Measurements from ENCODE around the gene SEPTIN11. TPM values are rescaled to one million over a fixed set of nuclear protein-coding genes. Genes with fewer than 3 reads are reported as not detected.

The SEPTIN11 gene
- total and polyA plus RNA-seq, 2 donors (not counting 1 experiment from before 2014, with no cell fraction given): 688 to 1,286 TPM

DNA sequence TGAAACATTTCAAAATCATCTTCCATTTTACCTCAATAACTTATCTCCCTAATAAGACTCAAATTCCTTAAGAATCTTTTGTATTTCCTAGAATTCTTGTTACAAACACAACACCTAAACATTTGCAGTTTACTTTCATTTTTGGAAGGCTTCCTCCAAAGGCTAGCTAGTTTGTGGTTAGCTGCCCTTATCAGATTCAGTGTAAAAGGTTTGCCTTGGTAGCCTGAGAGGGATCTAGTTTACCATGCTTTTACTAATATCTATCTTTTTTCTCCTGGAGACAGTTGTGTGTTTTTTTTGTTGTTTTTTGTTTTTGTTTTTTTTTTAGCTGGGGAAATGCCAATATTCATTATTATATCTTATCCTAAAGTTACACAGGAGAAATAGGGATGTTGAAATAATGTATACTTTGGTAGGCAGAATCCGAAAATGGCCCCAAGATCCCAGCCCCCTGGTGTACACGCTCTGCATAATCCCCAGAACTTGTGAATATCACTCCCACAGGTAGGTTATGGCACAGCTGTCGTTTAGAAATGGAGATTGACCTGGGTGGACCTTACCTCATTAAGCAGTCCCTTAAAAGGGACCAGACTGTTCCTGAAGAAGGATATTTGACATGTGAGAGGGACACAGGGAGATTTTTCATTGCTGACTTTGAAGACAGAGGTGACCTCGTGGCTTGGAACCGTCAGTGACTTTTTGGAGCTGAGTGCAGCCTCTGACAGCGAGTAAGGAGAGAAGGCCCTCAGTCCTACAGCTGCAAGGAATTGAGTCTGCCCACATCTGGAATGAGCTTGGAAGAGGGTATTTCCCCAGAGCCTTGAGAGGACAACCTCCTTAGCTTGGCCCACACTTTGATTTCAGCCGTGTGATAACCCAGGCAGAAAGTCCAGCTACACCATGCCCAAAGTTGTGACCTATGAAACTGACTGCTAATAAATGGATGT, 33.4 kb downstream of the SEPTIN11 start:
- TF ChIP-seq EZH2 (IDR thresholded peaks at IDR 0.05; ENCODE audit: low read length, missing control alignments) (no peak), CTCF (conservative IDR thresholded peaks at IDR 0.05 in 1 of 2, IDR thresholded peaks at IDR 0.05 in 1 of 2; ENCODE audit: low read depth in 1 of 2, low read length in 2 of 2) (peak in 1 of 2 donors; percentile 24)
- peaks cover 48% of the 10 kb centered on the region for H3K4me1 ChIP-seq (ENCODE audit: control insufficient read depth, extremely low read depth, insufficient read depth, low read length)
- no peaks in the 10 kb centered on the region for H3K9me3 ChIP-seq (ENCODE audit: control insufficient read depth, insufficient read depth, low read depth, low read length)
- no peak overlapping the region for H2AFZ ChIP-seq (ENCODE audit: low read length)
- H3K36me3 ChIP-seq (ENCODE audit: control insufficient read depth, insufficient read depth, low read length): no peaks in the 10 kb centered on the region
- H3K4me2 ChIP-seq (ENCODE audit: extremely low read depth, insufficient read depth, low read length): no peak overlapping the region
- no peaks in the 10 kb centered on the region for H3K27me3 ChIP-seq (ENCODE audit: control insufficient read depth, insufficient read depth, low read length)
- H3K4me3 ChIP-seq (replicated peaks in 1 of 4; ENCODE audit: control extremely low read depth in 1 of 4, insufficient read depth in 1 of 4, low read depth in 3 of 4, low read length in 4 of 4): no peak overlapping the region
- no peaks in the 10 kb centered on the region for H4K20me1 ChIP-seq (ENCODE audit: control insufficient read depth, extremely low read depth, insufficient read depth, low read length)
- peaks cover 75% of the 10 kb centered on the region for H3K79me2 ChIP-seq (ENCODE audit: control insufficient read depth, insufficient read depth, low read length)
- no peak overlapping the region for H3K9ac ChIP-seq (ENCODE audit: insufficient read depth, low read length)
- peak overlapping the region; percentile 94 for H3K27ac ChIP-seq (ENCODE audit: insufficient read depth, low read length)
- DNase-seq (ENCODE audit: low read depth in 2 of 2): peak in 1 of 2 donors; percentile 64

DNA sequence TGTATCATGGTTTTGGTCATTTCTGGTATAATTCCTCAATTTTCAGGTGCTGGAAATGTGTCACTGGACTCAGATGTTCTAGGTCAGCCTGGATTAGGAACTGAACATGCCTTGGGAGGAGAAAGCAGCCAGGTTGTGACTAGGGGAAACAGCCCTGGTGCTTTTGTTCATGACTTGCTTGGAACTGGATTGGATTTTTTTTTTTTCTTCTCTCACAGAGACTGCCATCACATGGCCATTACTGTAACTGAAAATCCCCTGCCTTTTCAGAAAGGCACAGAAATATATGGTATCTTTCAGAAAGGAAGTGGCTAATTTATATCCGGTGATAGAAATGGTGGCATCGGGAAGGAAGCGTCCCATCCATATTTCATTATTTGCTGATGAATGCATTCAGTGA, 34.6 kb downstream of the SEPTIN11 start:
- DNase-seq (ENCODE audit: low read depth in 2 of 2): peak; percentile 59 to 77
- H2AFZ ChIP-seq (ENCODE audit: low read length): no peak overlapping the region
- H3K9me3 ChIP-seq (ENCODE audit: control insufficient read depth, insufficient read depth, low read depth, low read length): no peaks in the 10 kb centered on the region
- peak overlapping the region; percentile 94 for H3K27ac ChIP-seq (ENCODE audit: insufficient read depth, low read length)
- no peak for TF ChIP-seq EZH2 (IDR thresholded peaks at IDR 0.05; ENCODE audit: low read length, missing control alignments)
- TF ChIP-seq CTCF (conservative IDR thresholded peaks at IDR 0.05 in 1 of 2, IDR thresholded peaks at IDR 0.05 in 1 of 2; ENCODE audit: low read depth in 1 of 2, low read length in 2 of 2): peak; percentile 24 to 42
- no peaks in the 10 kb centered on the region for H3K36me3 ChIP-seq (ENCODE audit: control insufficient read depth, insufficient read depth, low read length)
- H3K4me2 ChIP-seq (ENCODE audit: extremely low read depth, insufficient read depth, low read length): peak overlapping the region; percentile 67
- H3K27me3 ChIP-seq (ENCODE audit: control insufficient read depth, insufficient read depth, low read length): no peaks in the 10 kb centered on the region
- H3K9ac ChIP-seq (ENCODE audit: insufficient read depth, low read length): peak overlapping the region; percentile 28
- no peaks in the 10 kb centered on the region for H4K20me1 ChIP-seq (ENCODE audit: control insufficient read depth, extremely low read depth, insufficient read depth, low read length)
- H3K79me2 ChIP-seq (ENCODE audit: control insufficient read depth, insufficient read depth, low read length): peaks cover 75% of the 10 kb centered on the region
- peak overlapping the region in 2 of 4 experiments; percentile 18 to 33 for H3K4me3 ChIP-seq (replicated peaks in 1 of 4; ENCODE audit: control extremely low read depth in 1 of 4, insufficient read depth in 1 of 4, low read depth in 3 of 4, low read length in 4 of 4)
- peaks cover 46% of the 10 kb centered on the region for H3K4me1 ChIP-seq (ENCODE audit: control insufficient read depth, extremely low read depth, insufficient read depth, low read length)

DNA sequence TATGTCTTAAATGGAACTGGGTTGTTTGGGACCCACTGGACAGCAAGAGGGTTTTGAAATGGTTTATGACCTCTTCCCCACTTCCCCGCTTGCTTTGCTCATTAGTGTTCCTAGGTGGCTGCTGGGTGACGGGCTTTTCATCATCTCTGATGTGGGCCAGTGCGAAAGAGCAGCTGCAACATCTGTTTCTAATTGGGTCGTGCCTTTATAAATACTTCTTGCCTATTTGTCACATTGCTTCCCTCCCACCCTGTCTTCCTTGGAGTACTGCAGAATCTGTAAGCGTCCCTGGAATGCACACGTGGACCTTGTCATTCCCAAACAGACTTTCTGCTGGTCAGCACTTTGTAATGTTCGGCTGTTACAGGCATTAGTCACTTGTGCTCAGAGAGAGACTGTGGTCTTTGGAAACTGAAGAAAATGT, 35.2 kb downstream of the SEPTIN11 start:
- no peak overlapping the region for H2AFZ ChIP-seq (ENCODE audit: low read length)
- H3K4me1 ChIP-seq (ENCODE audit: control insufficient read depth, extremely low read depth, insufficient read depth, low read length): peaks cover 46% of the 10 kb centered on the region
- H3K4me3 ChIP-seq (replicated peaks in 1 of 4; ENCODE audit: control extremely low read depth in 1 of 4, insufficient read depth in 1 of 4, low read depth in 3 of 4, low read length in 4 of 4): peak overlapping the region in 2 of 4 experiments; percentile 18 to 33
- no peaks in the 10 kb centered on the region for H3K36me3 ChIP-seq (ENCODE audit: control insufficient read depth, insufficient read depth, low read length)
- no peaks in the 10 kb centered on the region for H3K9me3 ChIP-seq (ENCODE audit: control insufficient read depth, insufficient read depth, low read depth, low read length)
- TF ChIP-seq CTCF (conservative IDR thresholded peaks at IDR 0.05 in 1 of 2, IDR thresholded peaks at IDR 0.05 in 1 of 2; ENCODE audit: low read depth in 1 of 2, low read length in 2 of 2) (no peak), EZH2 (IDR thresholded peaks at IDR 0.05; ENCODE audit: low read length, missing control alignments) (no peak)
- peak overlapping the region; percentile 94 for H3K27ac ChIP-seq (ENCODE audit: insufficient read depth, low read length)
- H4K20me1 ChIP-seq (ENCODE audit: control insufficient read depth, extremely low read depth, insufficient read depth, low read length): no peaks in the 10 kb centered on the region
- H3K79me2 ChIP-seq (ENCODE audit: control insufficient read depth, insufficient read depth, low read length): peaks cover 75% of the 10 kb centered on the region
- no peaks in the 10 kb centered on the region for H3K27me3 ChIP-seq (ENCODE audit: control insufficient read depth, insufficient read depth, low read length)
- H3K9ac ChIP-seq (ENCODE audit: insufficient read depth, low read length): no peak overlapping the region
- peak; percentile 100 for DNase-seq (ENCODE audit: low read depth in 2 of 2)
- H3K4me2 ChIP-seq (ENCODE audit: extremely low read depth, insufficient read depth, low read length): peak overlapping the region; percentile 67

Measured in fibroblast of lung (primary cell).